Liver (tissue), 9 donors: ENCODE results near the gene POU2F3. TPM values are rescaled to one million over a fixed set of nuclear protein-coding genes. Genes with fewer than 3 reads are reported as not detected.

Experiments used
- DNase-seq: peaks from one replicate; pipeline ENCODE4 v3.0.0-alpha.2; 2017; ENCODE audit warnings: low spot score
- H3K27ac ChIP-seq, 2 donors: one replicate each; pipeline ENCODE4 v1.7.0; 2013; ENCODE audit warnings: inconsistent platforms in 2 of 2, low read length in 2 of 2, control low read depth in 1 of 2, low read depth in 1 of 2, mild to moderate bottlenecking in 1 of 2
- H3K27me3 ChIP-seq, 4 donors: one replicate each; pipeline versions ENCODE4 v1.6.1 to v1.7.0; 2013; ENCODE audit warnings: low read length in 3 of 4, inconsistent platforms in 1 of 4, mild to moderate bottlenecking in 1 of 4, moderate library complexity in 1 of 4; ENCODE audit not compliant: control insufficient read depth in 4 of 4, insufficient read depth in 4 of 4
- H3K36me3 ChIP-seq, 4 donors: one replicate each; pipeline versions ENCODE4 v1.6.1 to v1.7.0; 2013; ENCODE audit warnings: low read length in 3 of 4, mild to moderate bottlenecking in 3 of 4, low read depth in 1 of 4, moderate library complexity in 1 of 4; ENCODE audit not compliant: control insufficient read depth in 4 of 4, insufficient read depth in 3 of 4
- H3K4me1 ChIP-seq, 4 donors: one replicate each; pipeline versions ENCODE4 v1.6.1 to v1.7.0; 2013; ENCODE audit warnings: low read length in 3 of 4, mild to moderate bottlenecking in 3 of 4, moderate library complexity in 1 of 4; ENCODE audit not compliant: control insufficient read depth in 4 of 4, insufficient read depth in 4 of 4
- H3K4me3 ChIP-seq, 3 donors: one replicate each; pipeline versions ENCODE4 v1.6.1 to v1.7.0; 2013; ENCODE audit warnings: low read length in 3 of 3, control low read depth in 1 of 3, low read depth in 1 of 3, mild to moderate bottlenecking in 1 of 3
- H3K9ac ChIP-seq, 2 donors: one replicate each; pipeline ENCODE4 v1.7.0; 2013; ENCODE audit warnings: low read length in 2 of 2, mild to moderate bottlenecking in 2 of 2, moderate library complexity in 2 of 2, control low read depth in 1 of 2, low read depth in 1 of 2
- H3K9me3 ChIP-seq, 4 donors: one replicate each; pipeline versions ENCODE4 v1.6.1 to v1.7.0; 2013; ENCODE audit warnings: low read length in 3 of 4; ENCODE audit not compliant: control insufficient read depth in 4 of 4
- ATF3 ChIP-seq: IDR thresholded peaks from 2 replicates; pipeline ENCODE4 v1.6.1; 2016; ENCODE audit warnings: antibody characterized with exemption
- CTCF ChIP-seq: fragments of 150-350 bp; IDR thresholded peaks from 2 replicates; pipeline ENCODE4 v1.5.1; 2017; ENCODE audit warnings: improper control_type of control experiment, low read depth, low read length; ENCODE audit not compliant: missing input control
- EGR1 ChIP-seq, 2 donors: IDR thresholded peaks; 2 replicates each; pipeline ENCODE4 v1.6.1; 2016 to 2018; ENCODE audit warnings: antibody characterized with exemption in 2 of 2, low read depth in 2 of 2
- FOXA1 ChIP-seq: IDR thresholded peaks from 2 replicates; pipeline ENCODE4 v1.6.1; 2016; ENCODE audit warnings: antibody characterized with exemption
- FOXA2 ChIP-seq: IDR thresholded peaks from 2 replicates; pipeline ENCODE4 v1.6.1; 2016; ENCODE audit warnings: antibody characterized with exemption
- GABPA ChIP-seq, 2 donors: IDR thresholded peaks in 1 of 2; conservative IDR thresholded peaks in 1 of 2; 2 replicates each; pipeline ENCODE4 v1.6.1; 2016; ENCODE audit warnings: antibody characterized with exemption in 2 of 2, mild to moderate bottlenecking in 1 of 2, moderate library complexity in 1 of 2
- HNF4A ChIP-seq, 2 donors: conservative IDR thresholded peaks; 2 replicates each; pipeline ENCODE4 v1.6.1; 2016; ENCODE audit warnings: antibody characterized with exemption in 2 of 2, mild to moderate bottlenecking in 2 of 2
- HNF4G ChIP-seq: IDR thresholded peaks from 2 replicates; pipeline ENCODE4 v1.6.1; 2016; ENCODE audit warnings: antibody characterized with exemption
- JUND ChIP-seq, 2 donors: IDR thresholded peaks; 2 replicates each; pipeline ENCODE4 v1.6.1; 2016; ENCODE audit warnings: antibody characterized with exemption in 2 of 2
- MAX ChIP-seq: IDR thresholded peaks from 2 replicates; pipeline ENCODE4 v1.6.1; 2016; ENCODE audit warnings: antibody characterized with exemption
- NR2F2 ChIP-seq: IDR thresholded peaks from 2 replicates; pipeline ENCODE4 v1.6.1; 2016; ENCODE audit warnings: antibody characterized with exemption
- RAD21 ChIP-seq, 2 donors: IDR thresholded peaks; 2 replicates each; pipeline ENCODE4 v1.6.1; 2016; ENCODE audit warnings: antibody characterized with exemption in 2 of 2, mild to moderate bottlenecking in 2 of 2
- REST ChIP-seq: IDR thresholded peaks from 2 replicates; pipeline ENCODE4 v1.6.1; 2016; ENCODE audit warnings: antibody characterized with exemption, mild to moderate bottlenecking
- RXRA ChIP-seq, 2 donors: IDR thresholded peaks; 2 replicates each; pipeline ENCODE4 v1.6.1; 2017 to 2018; ENCODE audit warnings: antibody characterized with exemption in 2 of 2, mild to moderate bottlenecking in 1 of 2
- SP1 ChIP-seq: IDR thresholded peaks from 2 replicates; pipeline ENCODE4 v1.6.1; 2018; ENCODE audit warnings: antibody characterized with exemption, mild to moderate bottlenecking
- TAF1 ChIP-seq: conservative IDR thresholded peaks from 2 replicates; pipeline ENCODE4 v1.6.1; 2016; ENCODE audit warnings: antibody characterized with exemption, mild to moderate bottlenecking
- YY1 ChIP-seq: IDR thresholded peaks from 2 replicates; pipeline ENCODE4 v1.6.1; 2016; ENCODE audit warnings: antibody characterized with exemption, mild to moderate bottlenecking
- ZBTB33 ChIP-seq: IDR thresholded peaks from 2 replicates; pipeline ENCODE4 v1.6.1; 2016; ENCODE audit warnings: antibody characterized with exemption
- WGBS: extraction: QIAGEN DNeasy Blood & Tissue Kit; methylation state at CpG from one replicate; pipeline ENCODE4 v1.1.7; 2013; 5-methylcytosine and 5-hydroxymethylcytosine counted together
- polyA plus RNA-seq, 2 donors: library from polyadenylated mRNA; stranded (reverse) in 1 of 2; unstranded in 1 of 2; fragments of 200-250 nt in 1 of 2; fragments of >200 nt in 1 of 2; fragmentation: Nextera tagmentation in 1 of 2; extraction: Ambion mirVana in 1 of 2; gene quantifications; one replicate each; pipeline versions ENCODE4 v1.2.1 to v1.2.3, GENCODE V29; 2013 to 2015
- total RNA-seq, 2 donors: library from RNA; depleted of rRNA; stranded (reverse); fragments of >200 nt; gene quantifications; one replicate each; pipeline ENCODE4 v1.2.3, GENCODE V29; 2014
- donor health status: healthy.
- donor health status: healthy.
- donor health status: healthy.
- donor health status: healthy.
- donor health status: healthy.

Gene POU2F3
- total and polyA plus RNA-seq, 4 donors: not detected

- DNase-seq: no peak
- H3K4me3 ChIP-seq: no peak overlapping the region
- H3K27ac ChIP-seq: no peak overlapping the region
- no peak overlapping the region for H3K9ac ChIP-seq
- peaks cover 0 to 2% (median 0%) of the 10 kb centered on the region in 4 donors for H3K27me3 ChIP-seq
- TF ChIP-seq YY1: no peak
- no peak for TF ChIP-seq GABPA (IDR thresholded peaks at IDR 0.05 in 1 of 2, conservative IDR thresholded peaks at IDR 0.05 in 1 of 2)
- no peak for TF ChIP-seq RXRA (IDR thresholded peaks at IDR 0.05)
- no peak for TF ChIP-seq NR2F2
- no peak for TF ChIP-seq REST
- no peak for TF ChIP-seq JUND (IDR thresholded peaks at IDR 0.05)
- TF ChIP-seq RAD21 (IDR thresholded peaks at IDR 0.05): no peak
- TF ChIP-seq HNF4A (conservative IDR thresholded peaks at IDR 0.05): no peak
- TF ChIP-seq SP1: no peak
- no peak for TF ChIP-seq CTCF
- TF ChIP-seq ATF3: no peak
- no peak for TF ChIP-seq HNF4G
- no peak for TF ChIP-seq EGR1 (IDR thresholded peaks at IDR 0.05; ENCODE audit: low read depth in 2 of 2)
- no peak for TF ChIP-seq ZBTB33
- no peak for TF ChIP-seq MAX
- TF ChIP-seq FOXA2: no peak
- TF ChIP-seq FOXA1: no peak
- no peak for TF ChIP-seq TAF1
- WGBS: 68% methylated on average over 9 of the region's 9 CpGs
- H3K9me3 ChIP-seq: no peaks in the 10 kb centered on the region
- no peaks in the 10 kb centered on the region for H3K4me1 ChIP-seq
- no peaks in the 10 kb centered on the region for H3K36me3 ChIP-seq
Measured at GRCh38 chr11:120248551-120249278, 8.8 kb downstream of the POU2F3 start.
